ENCODE data around the gene ADAM33.

GRCh38 chr20:3673221-3674070 lies 8.4 kb downstream of the ADAM33 start:
- no peak for TF ChIP-seq POLR2A (IDR thresholded peaks at IDR 0.05)
- TF ChIP-seq, protein P1, sequence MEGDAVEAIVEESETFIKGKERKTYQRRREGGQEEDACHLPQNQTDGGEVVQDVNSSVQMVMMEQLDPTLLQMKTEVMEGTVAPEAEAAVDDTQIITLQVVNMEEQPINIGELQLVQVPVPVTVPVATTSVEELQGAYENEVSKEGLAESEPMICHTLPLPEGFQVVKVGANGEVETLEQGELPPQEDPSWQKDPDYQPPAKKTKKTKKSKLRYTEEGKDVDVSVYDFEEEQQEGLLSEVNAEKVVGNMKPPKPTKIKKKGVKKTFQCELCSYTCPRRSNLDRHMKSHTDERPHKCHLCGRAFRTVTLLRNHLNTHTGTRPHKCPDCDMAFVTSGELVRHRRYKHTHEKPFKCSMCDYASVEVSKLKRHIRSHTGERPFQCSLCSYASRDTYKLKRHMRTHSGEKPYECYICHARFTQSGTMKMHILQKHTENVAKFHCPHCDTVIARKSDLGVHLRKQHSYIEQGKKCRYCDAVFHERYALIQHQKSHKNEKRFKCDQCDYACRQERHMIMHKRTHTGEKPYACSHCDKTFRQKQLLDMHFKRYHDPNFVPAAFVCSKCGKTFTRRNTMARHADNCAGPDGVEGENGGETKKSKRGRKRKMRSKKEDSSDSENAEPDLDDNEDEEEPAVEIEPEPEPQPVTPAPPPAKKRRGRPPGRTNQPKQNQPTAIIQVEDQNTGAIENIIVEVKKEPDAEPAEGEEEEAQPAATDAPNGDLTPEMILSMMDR (IDR thresholded peaks at IDR 0.05) = no peak

All from right lobe of liver (tissue), 4 donors.